T-helper 22 cell (primary cell): Measurements from ENCODE around the gene ARHGEF39.
"Not testable (repeated sequence)": the region's sequence is repeated elsewhere in the genome, so short reads cannot be mapped to it uniquely, and the experiment has no call there.

ENCODE experiments used
- DNase-seq: peaks from one replicate; pipeline ENCODE4 v3.0.0-alpha.2; 2020; ENCODE audit warnings: low read depth

Gene ARHGEF39

DNA sequence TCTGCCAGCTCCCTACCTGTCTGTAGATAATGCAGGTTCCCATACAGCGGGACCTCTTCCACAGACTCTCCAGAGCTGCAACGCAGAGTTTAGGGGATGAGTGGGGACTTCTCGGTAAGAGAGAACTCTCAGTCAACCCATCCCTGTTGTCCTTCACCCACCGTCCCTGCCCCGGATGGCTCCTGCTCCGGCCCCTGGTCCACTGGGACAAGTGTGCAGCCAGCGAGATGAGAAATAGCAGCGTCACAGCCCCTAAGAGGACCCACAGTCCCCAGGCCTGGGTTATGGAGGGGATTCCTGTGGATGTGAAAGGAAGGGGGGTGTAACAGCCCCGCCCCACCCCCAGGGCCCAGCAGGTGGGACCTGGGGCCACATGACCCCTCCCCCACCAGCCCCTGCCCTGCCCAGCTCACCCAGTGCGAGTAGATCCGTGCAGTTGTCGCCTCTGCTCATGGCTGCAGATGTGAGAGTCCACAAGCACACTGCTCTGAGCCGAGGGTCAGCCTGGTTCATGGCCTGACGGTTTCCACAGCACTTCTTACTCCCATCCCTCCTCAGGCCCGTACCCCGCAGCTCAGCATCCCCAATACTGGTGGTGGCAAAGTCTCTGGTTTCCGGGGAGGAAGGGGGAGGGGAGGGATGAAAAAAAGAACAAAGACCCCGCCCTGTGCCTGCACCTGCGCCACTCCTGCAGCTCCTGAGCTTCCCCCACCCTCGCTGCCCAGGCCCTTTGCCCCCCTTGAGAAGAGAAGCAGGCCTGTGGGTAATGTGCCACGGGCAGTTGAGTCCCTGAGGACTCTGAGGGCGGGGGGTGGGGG is 14.4 kb downstream of the ARHGEF39 start, which contains the start of gene SIT1:
Gene SIT1, minus strand, starts transcription at position 591 of the 818 bp plus-strand sequence. Its CDS starts 78 bp downstream, at position 513.
- DNase-seq: no peak

GRCh38 chr9:35649431-35650340 is 15.3 kb downstream of the ARHGEF39 start:
- DNase-seq: peak; percentile 29

- peak; percentile 84 for DNase-seq
Measured at GRCh38 chr9:35646533-35647265, 18.3 kb downstream of the ARHGEF39 start.

DNA sequence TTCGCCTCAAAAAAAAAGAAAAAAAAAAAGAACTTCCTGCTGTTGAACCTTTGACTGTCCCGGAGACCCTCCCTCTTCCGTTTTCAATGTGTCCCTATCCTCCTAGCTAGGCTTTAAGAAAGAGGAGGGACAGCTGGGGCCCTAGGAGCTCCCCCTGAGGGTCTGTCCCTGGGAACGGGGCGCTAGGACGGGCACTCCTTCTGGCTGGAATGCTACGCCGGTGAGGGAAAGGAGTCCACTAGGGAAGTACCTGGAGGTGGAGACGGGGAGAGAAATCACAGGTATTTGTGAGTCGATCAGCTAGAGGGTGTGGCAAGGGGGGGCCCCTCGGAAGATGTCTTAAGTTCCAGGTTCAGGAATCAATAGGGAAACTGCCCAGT is 18.9 kb downstream of the ARHGEF39 start:
- DNase-seq: no peak

GRCh38 chr9:35645736-35646135 is 19.3 kb downstream of the ARHGEF39 start:
- not testable (repeated sequence) for DNase-seq

DNA sequence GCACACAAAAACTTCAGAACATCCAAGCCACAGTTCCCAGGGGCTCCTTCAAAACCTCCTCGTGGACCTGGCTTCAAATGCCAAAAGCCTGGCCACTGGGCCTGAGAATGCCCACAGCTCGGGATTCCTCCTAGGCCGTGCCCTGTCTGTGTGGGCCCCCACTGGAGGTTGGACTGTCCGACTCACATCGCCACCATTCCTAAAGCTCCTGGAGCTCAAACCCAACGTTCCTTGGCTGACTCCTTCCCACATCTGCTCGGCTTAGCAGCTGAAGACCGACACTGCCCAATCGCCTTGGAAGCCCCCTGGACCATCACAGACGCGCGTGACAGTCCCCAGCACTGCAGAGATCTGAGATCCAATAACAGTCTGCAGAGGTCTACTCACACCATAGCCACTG is 21.9 kb downstream of the ARHGEF39 start:
- DNase-seq: no peak

DNA sequence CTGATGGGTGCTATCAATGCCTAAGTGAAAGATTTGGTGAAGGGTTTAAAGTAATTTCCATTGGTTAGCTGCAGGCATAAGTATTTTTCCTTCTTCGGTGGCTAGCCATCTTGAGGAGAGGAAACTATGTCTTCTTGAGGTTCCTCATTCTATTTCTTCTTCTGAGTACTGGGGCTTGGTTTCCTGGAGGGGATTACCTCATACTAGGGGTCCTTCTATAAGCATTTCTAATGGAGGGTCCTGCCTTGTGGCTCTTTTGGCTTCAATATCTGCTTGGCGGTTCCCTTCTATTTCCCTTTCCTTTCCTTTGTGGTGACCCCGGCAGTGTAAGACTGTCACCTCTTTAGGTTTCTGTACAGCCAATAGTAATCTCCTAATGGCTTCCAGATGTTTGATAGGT is 23.5 kb downstream of the ARHGEF39 start:
- not testable (repeated sequence) for DNase-seq

DNA sequence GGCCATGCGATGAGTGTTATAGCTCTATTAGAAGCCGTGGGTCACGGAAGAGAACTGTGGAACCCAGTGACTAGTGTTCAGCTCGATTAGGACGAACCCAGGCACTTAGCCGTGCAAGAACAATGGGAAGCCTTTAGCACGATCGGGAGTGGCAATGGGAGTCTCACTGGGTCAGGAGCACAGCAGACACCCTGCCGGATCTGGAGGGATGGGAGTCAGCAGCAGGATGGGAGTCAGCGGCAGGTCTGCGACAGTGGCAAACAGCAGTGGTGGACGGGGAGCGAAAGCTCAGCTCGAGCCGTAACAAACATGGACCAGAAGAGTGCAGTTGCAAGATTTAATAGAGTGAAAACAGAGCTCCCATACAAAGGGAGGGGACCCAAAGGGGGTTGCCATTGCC is 24.6 kb downstream of the ARHGEF39 start:
- not testable (repeated sequence) for DNase-seq

DNA sequence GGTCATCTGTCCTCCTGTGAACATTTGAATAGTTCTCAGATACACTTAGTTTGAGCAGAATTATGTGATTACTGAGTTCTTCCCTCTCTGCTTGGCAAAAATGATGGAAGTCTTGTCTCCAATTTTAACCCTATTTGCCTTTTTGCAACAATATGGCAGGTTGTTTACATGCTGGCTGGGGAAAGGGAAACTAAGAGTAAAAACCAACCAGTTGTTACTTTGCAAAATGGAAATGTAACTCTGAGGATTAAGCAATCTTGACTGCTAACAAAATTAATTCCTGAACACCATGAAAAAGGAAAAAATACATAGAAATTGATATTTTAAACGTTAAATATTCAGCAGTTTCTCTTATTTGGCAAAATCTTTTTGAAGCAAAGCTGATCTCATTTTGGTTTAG is 25.4 kb downstream of the ARHGEF39 start:
- no peak for DNase-seq

DNA sequence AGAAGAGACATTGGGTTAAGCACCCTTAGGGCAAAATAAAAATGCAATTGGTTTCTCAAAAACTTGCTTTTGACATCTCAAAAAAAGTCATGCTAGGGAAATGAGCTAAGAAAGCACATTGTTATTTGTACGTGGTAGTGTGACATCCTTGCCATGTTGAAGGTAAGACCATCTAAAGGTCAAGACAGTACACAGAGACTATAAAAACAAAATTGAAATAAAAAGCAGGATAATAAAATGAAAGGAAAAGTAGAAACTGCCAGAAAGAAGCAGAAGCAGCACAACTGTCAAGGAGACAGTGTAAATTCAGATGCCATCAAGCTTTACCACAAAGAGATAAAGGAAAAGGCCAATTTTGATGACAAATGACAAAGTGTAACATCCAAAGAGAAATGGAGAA is 25.8 kb downstream of the ARHGEF39 start:
- DNase-seq: not testable (repeated sequence)

- DNase-seq: not testable (repeated sequence)
Measured at GRCh38 chr9:35638751-35639150, 26.2 kb downstream of the ARHGEF39 start.

DNA sequence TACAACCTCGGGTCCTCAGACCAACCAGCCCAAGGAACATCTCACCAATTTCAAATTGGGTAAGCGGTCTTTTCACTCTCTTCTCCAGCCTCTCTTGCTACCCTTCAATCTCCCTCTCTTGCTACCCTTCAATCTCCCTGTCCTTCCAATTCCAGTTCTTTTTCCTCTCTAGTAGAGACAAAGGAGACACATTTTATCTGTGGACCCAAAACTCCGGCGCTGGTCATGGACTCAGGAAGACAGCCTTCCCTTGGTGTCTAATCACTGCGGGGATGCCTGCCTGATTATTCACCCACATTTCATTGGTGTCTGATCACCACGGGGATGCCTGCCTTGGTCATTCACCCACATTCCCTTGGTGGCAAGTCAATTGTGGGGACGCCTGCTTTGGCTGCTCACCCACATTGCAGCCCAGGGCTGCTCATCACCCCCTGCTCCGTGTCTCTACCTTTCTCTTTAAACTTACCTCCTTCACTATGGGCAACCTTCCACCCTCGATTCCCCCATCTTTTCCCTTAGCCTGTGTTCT is 27.5 kb downstream of the ARHGEF39 start:
- DNase-seq: not testable (repeated sequence)

DNA sequence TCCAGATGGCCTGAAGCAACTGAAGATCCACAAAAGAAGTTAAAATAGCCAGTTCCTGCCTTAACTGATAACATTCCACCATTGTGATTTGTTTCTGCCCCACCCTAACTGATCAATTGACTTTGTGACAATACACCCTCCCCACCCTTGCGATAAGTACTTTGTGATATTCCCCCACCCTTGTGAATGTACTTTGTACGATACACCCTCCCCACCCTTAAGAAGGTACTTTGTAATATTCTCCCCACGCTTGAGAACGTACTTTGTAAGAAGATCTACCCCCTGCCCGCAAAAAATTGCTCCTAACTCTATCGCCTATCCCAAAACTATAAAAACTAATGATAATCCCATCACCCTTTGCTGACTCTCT is 28.1 kb downstream of the ARHGEF39 start:
- not testable (repeated sequence) for DNase-seq

GRCh38 chr9:35636135-35636876 is 28.7 kb downstream of the ARHGEF39 start:
- no peak for DNase-seq

- DNase-seq: no peak
Measured at GRCh38 chr9:35635730-35636129, 29.3 kb downstream of the ARHGEF39 start.

DNA sequence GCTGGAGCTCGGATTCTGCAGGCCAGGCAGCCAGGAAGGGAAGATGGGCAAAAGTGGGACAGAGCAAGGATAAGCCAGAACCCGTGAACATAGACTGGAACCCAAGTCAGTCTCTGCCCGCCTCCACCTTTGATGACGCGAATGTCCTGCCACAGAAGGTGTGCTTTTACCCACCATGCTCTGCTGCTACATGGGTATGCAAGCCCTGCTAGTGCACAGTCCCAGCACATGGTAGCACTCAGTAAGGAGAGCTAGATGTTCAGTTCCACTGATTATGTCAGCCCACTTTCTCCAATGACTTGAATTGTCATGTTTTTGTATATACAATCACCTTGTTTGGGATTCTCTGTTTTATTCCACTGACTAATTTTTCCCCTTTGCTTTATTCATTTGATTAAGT is 35.4 kb downstream of the ARHGEF39 start:
- DNase-seq: no peak

- no peak for DNase-seq
Measured at GRCh38 chr9:35628389-35628991, 36.5 kb downstream of the ARHGEF39 start.

- no peak for DNase-seq
Measured at GRCh38 chr9:35627575-35627974, 37.4 kb downstream of the ARHGEF39 start.

DNA sequence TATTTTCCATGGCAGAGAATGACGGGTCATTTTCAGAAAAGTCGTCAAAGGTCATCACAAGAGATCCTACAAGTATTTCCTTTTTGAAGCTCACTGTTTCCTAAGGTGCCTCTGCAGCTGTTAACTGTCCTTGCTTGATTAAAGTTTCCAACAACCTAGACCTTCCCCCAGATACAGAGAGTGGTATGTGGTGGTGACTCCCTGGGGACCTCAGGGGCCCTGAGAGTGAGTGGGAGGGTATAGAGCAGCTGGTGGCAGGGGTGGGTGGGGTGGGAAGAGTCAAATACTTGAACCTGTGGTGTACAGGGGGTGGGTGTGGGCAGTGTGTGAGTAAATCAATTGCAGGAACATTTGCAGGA is 45.2 kb downstream of the ARHGEF39 start:
- no peak for DNase-seq

DNA sequence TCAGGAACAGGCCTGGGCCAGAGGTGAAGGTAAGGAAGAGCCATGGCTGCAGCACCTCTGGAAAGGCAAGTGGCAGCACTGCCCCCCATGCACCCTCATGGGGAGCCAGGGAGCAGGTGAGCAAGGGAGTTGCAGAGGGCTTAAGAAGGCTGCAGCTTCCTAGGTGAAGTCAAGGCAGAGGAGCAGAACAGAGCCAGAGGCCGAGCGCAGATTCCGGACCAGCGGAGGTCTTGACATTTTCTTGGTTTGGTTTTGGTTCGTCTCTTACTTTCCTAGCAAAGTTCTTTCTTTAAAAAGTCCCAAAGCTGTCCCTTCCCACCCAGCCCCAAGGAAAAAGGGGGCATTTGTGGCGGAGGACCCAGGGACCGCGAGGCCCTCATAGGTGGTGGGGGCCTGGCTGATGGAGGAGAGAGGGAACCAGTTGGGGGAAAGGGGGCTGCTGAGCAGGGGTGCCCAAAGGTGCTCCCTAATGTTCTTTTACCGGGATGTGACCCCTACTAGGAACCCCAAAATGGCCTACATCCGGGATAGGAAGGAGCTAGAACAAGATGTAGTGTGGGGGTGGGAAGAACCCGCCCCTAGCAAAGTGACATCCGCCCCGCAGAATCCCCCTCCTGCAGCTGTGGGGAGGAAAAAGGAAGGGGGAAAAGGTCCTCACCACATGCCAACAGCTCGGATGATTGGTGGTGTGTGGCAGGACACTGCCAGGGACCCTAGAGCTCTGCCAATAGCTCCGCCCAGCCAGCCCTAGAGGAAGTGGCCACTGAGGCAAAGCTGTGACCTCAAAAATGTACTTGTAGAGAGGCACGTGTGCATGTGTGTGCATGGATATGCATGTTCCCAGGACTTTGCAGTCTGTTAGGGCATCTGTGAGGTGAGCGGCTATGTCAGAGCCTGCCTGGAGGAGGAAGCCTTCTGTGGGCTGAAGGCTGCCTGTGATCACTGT is 45.9 kb downstream of the ARHGEF39 start:
- no peak for DNase-seq
